CD4-positive, alpha-beta T cell (primary cell): Measurements from ENCODE around the gene UQCC2. TPM values are rescaled to one million over a fixed set of nuclear protein-coding genes. Genes with fewer than 3 reads are reported as not detected.

Experiments used
- ATAC-seq: fragments of 200-7000 bp; cut with Tn5 transposase; one replicate; pipeline ENCODE4 v1.10.0; 2022; ENCODE audit warnings: mild to moderate bottlenecking; ENCODE audit not compliant: poor library complexity
- CTCF ChIA-PET: fragments of 350-600 bp; sonication (Branson Sonifier 250); formaldehyde crosslinking; loops from one replicate; lab custom pipeline; 2021; ENCODE audit warnings: antibody characterized with exemption, inconsistent platforms; lab: Charles Lee
- POLR2A ChIA-PET: fragments of 350-600 bp; sonication (Branson Sonifier 250); formaldehyde crosslinking; loops from one replicate; lab custom pipeline; 2021; ENCODE audit warnings: antibody characterized with exemption, inconsistent platforms; lab: Charles Lee
- DNase-seq, 14 experiments: peaks; one replicate each; pipeline ENCODE4 v3.0.0-alpha.2; 2013 to 2020; ENCODE audit warnings: mixed read lengths in 2 of 14
- H3K27ac ChIP-seq, 2 donors: one replicate each; pipeline versions ENCODE4 v1.5.1 to v1.7.0; 2013; ENCODE audit warnings: low read length in 2 of 2, low read depth in 1 of 2, mild to moderate bottlenecking in 1 of 2
- H3K27me3 ChIP-seq, 2 experiments: 1 replicate in 1 of 2; 2 replicates in 1 of 2; pipeline versions ENCODE4 v1.6.1 to v1.7.0; 2013; ENCODE audit warnings: low read length in 2 of 2, control low read depth in 1 of 2, mild to moderate bottlenecking in 1 of 2, moderate library complexity in 1 of 2; ENCODE audit not compliant: insufficient read depth in 2 of 2, control insufficient read depth in 1 of 2
- H3K36me3 ChIP-seq: one replicate; pipeline ENCODE4 v1.6.1; 2013; ENCODE audit warnings: low read length, control low read depth; ENCODE audit not compliant: insufficient read depth
- H3K4me1 ChIP-seq: one replicate; pipeline ENCODE4 v1.6.1; 2013; ENCODE audit warnings: low read length, control low read depth; ENCODE audit not compliant: insufficient read depth
- H3K4me3 ChIP-seq: one replicate; pipeline ENCODE4 v1.5.1; 2013; ENCODE audit warnings: mild to moderate bottlenecking, low read length, moderate library complexity
- H3K9me3 ChIP-seq, 2 experiments: 1 replicate in 1 of 2; 2 replicates in 1 of 2; pipeline versions ENCODE4 v1.6.1 to v1.7.0; 2013; ENCODE audit warnings: low read length in 2 of 2, mild to moderate bottlenecking in 2 of 2, control low read depth in 1 of 2, moderate library complexity in 1 of 2; ENCODE audit not compliant: control insufficient read depth in 1 of 2, insufficient read depth in 1 of 2
- H3K27ac Mint-ChIP-seq: one replicate; pipeline ENCODE4 v1.8.0; 2020; ENCODE audit warnings: mixed read lengths
- H3K27me3 Mint-ChIP-seq: one replicate; pipeline ENCODE4 v1.8.0; 2021; ENCODE audit warnings: mixed read lengths
- H3K36me3 Mint-ChIP-seq: one replicate; pipeline ENCODE4 v1.8.0; 2021; ENCODE audit warnings: low read depth, mixed read lengths
- H3K4me1 Mint-ChIP-seq: one replicate; pipeline ENCODE4 v1.8.0; 2021; ENCODE audit warnings: low read depth, mixed read lengths
- H3K4me3 Mint-ChIP-seq: one replicate; pipeline ENCODE4 v1.8.0; 2020; ENCODE audit warnings: mild to moderate bottlenecking, mixed read lengths
- H3K9me3 Mint-ChIP-seq: one replicate; pipeline ENCODE4 v1.8.0; 2020; ENCODE audit warnings: mixed read lengths
- CTCF ChIP-seq: fragments of 200-600 bp; IDR thresholded peaks from one replicate; pipeline ENCODE4 v1.8.0; 2022; ENCODE audit warnings: antibody characterized with exemption, mild to moderate bottlenecking
- intact Hi-C, 2 experiments: fragments of 100-400 bp; cut with DNase I in 1 of 2; cut with micrococcal nuclease in 1 of 2; formaldehyde crosslinking; loops; one replicate each; pipeline versions ENCODE4 v1.15.1 to v1.9.0; 2023 to 2025; cut with DNase I, micrococcal nuclease
- total RNA-seq, 174 experiments: library from RNA in 2 of 174; stranded (reverse) in 2 of 174; gene quantifications; one replicate each; pipeline ENCODE4 v1.2.3 and lab custom pipeline; 2021 to 2026

Gene UQCC2
- total RNA-seq, 2 experiments from 2014 or later, result 8.7 to 9.3 TPM

- Histone ChIP-seq H3K27ac (no peak overlapping the region), H3K4me3 (no peak overlapping the region), H3K4me1 (peaks cover 5% of the 10 kb centered on the region), H3K36me3 (no peaks in the 10 kb centered on the region), H3K9me3 (no peaks in the 10 kb centered on the region), H3K27me3 (peaks cover 2 to 4% of the 10 kb centered on the region in 2 experiments)
- Mint-ChIP-seq H3K4me3 (no peak overlapping the region), H3K9me3 (no peaks in the 10 kb centered on the region), H3K27ac (no peak overlapping the region), H3K36me3 (no peaks in the 10 kb centered on the region), H3K27me3 (peaks cover 12% of the 10 kb centered on the region), H3K4me1 (peaks cover 5% of the 10 kb centered on the region)
- CTCF ChIA-PET, result interaction anchor here (0.7 kb wide), 1 partner anchor 38 kb away, joined by 3 read pairs; no protein-coding TSS in a partner anchor
- intact Hi-C loops, result loop anchor here in 1 of 2 experiments (2.0 kb wide), 1 partner anchor 152 kb away; no protein-coding TSS in a partner anchor
- no peak for TF ChIP-seq CTCF
- no peak for ATAC-seq
- no peak for DNase-seq
- POLR2A ChIA-PET, result no interaction called here
Observed at GRCh38 chr6:33740794-33741193, 29.3 kb upstream of the UQCC2 start.

GRCh38 chr6:33740204-33740608 lies 28.7 kb upstream of the UQCC2 start:
- no peaks in the 10 kb centered on the region for H3K9me3 ChIP-seq
- peaks cover 5% of the 10 kb centered on the region for H3K4me1 ChIP-seq
- no peaks in the 10 kb centered on the region for H3K36me3 ChIP-seq
- H3K9me3 Mint-ChIP-seq, result no peaks in the 10 kb centered on the region
- H3K27me3 Mint-ChIP-seq, result peaks cover 12% of the 10 kb centered on the region
- ATAC-seq (no peak), DNase-seq (no peak)
- H3K4me1 Mint-ChIP-seq, result peaks cover 5% of the 10 kb centered on the region
- H3K27ac ChIP-seq, result no peak overlapping the region
- ChIA-PET POLR2A (no interaction called here), CTCF (no interaction called here)
- intact Hi-C loops, result loop anchor here in 1 of 2 experiments (2.0 kb wide), 1 partner anchor 151 kb away; no protein-coding TSS in a partner anchor
- H3K27me3 ChIP-seq, result peaks cover 2 to 4% of the 10 kb centered on the region in 2 experiments
- TF ChIP-seq CTCF, result no peak
- H3K4me3 Mint-ChIP-seq, result no peak overlapping the region
- no peaks in the 10 kb centered on the region for H3K36me3 Mint-ChIP-seq
- no peak overlapping the region for H3K27ac Mint-ChIP-seq
- H3K4me3 ChIP-seq, result no peak overlapping the region

DNA sequence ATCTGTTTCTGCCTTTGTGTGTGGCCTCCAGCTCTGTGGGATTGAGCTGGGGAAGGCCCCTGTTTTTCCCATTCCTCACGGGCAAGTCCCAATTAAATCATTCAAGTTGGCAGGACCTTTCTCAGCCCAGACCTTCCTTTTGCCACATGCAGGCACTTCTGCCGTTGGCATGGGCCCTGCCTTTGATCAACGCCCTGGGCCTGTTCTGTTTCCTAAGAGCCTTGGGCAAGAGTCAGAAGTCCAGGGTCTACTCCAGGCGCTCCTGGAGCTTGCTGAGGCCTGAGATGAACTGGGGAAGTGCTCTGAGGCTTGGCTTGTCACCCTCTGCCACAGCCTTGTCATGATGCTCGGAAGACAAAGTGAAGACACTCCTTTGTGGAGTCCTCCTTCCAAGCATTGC lies 28.1 kb upstream of the UQCC2 start:
- H3K36me3 Mint-ChIP-seq, result no peaks in the 10 kb centered on the region
- peaks cover 2 to 4% of the 10 kb centered on the region in 2 experiments for H3K27me3 ChIP-seq
- no peak overlapping the region for H3K4me3 Mint-ChIP-seq
- H3K27me3 Mint-ChIP-seq, result peaks cover 12% of the 10 kb centered on the region
- ChIA-PET POLR2A (no interaction called here), CTCF (no interaction called here)
- TF ChIP-seq CTCF, result no peak
- no peaks in the 10 kb centered on the region for H3K9me3 ChIP-seq
- H3K4me1 Mint-ChIP-seq, result peaks cover 5% of the 10 kb centered on the region
- ATAC-seq, result no peak
- no peak overlapping the region for H3K27ac Mint-ChIP-seq
- H3K4me3 ChIP-seq, result no peak overlapping the region
- peaks cover 4% of the 10 kb centered on the region for H3K4me1 ChIP-seq
- H3K9me3 Mint-ChIP-seq, result no peaks in the 10 kb centered on the region
- no peak for DNase-seq
- intact Hi-C loops, result loop anchor here in 1 of 2 experiments (10.0 kb wide), 1 partner anchor 1305 kb away; no protein-coding TSS in a partner anchor
- H3K36me3 ChIP-seq, result no peaks in the 10 kb centered on the region
- no peak overlapping the region for H3K27ac ChIP-seq
